Fibroblast of villous mesenchyme (primary cell): ENCODE measurements around the gene CAPN8. TPM values are rescaled to one million over a fixed set of nuclear protein-coding genes. Genes with fewer than 3 reads are reported as not detected.

Source experiments
- DNase-seq: peaks from one replicate; pipeline ENCODE4 v3.0.0-alpha.2; 2010; ENCODE audit warnings: low read depth
- H3K4me3 ChIP-seq: 2 replicates; pipeline ENCODE4 v1.5.1; 2011; ENCODE audit warnings: low read depth, mild to moderate bottlenecking, low read length
- total RNA-seq: library from RNA; depleted of rRNA; stranded (reverse); fragments of >200 nt; gene quantifications from 2 replicates; pipeline ENCODE4 v1.2.3, GENCODE V29; 2012
- TF ChIP-seq, protein P1 (sequence below): IDR thresholded peaks from 2 replicates; pipeline ENCODE4 v1.5.1; 2012; ENCODE audit warnings: low read depth, mild to moderate bottlenecking, low read length; ENCODE audit not compliant: insufficient read depth

CAPN8 gene
- total RNA-seq, 1 donor, result not detected

GRCh38 chr1:223645903-223646302 lies 19.6 kb downstream of the CAPN8 start:
- TF ChIP-seq, protein P1, sequence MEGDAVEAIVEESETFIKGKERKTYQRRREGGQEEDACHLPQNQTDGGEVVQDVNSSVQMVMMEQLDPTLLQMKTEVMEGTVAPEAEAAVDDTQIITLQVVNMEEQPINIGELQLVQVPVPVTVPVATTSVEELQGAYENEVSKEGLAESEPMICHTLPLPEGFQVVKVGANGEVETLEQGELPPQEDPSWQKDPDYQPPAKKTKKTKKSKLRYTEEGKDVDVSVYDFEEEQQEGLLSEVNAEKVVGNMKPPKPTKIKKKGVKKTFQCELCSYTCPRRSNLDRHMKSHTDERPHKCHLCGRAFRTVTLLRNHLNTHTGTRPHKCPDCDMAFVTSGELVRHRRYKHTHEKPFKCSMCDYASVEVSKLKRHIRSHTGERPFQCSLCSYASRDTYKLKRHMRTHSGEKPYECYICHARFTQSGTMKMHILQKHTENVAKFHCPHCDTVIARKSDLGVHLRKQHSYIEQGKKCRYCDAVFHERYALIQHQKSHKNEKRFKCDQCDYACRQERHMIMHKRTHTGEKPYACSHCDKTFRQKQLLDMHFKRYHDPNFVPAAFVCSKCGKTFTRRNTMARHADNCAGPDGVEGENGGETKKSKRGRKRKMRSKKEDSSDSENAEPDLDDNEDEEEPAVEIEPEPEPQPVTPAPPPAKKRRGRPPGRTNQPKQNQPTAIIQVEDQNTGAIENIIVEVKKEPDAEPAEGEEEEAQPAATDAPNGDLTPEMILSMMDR, result no peak
- DNase-seq, result no peak
- no peak overlapping the region for H3K4me3 ChIP-seq

DNA sequence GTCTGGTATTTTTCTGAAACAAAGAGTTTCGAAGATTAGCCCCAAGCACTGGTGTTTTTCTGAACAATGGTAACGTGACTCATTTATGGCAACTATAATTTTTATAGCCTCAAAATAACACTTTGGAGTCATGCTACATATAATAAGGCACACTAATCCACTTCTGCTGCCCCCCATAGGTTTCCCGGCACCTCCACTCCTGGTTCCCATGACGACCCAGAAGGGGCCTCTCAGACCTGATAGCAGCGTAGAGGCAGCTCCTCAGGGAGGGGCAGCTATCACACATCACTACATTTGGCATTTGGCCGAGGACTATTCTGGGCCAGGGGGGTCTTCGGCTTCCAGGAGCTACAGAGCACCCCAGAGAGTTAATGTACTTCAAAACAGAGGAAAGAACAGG lies 23.3 kb downstream of the CAPN8 start:
- DNase-seq, result no peak
- TF ChIP-seq, protein P1, result no peak
- no peak overlapping the region for H3K4me3 ChIP-seq

DNA sequence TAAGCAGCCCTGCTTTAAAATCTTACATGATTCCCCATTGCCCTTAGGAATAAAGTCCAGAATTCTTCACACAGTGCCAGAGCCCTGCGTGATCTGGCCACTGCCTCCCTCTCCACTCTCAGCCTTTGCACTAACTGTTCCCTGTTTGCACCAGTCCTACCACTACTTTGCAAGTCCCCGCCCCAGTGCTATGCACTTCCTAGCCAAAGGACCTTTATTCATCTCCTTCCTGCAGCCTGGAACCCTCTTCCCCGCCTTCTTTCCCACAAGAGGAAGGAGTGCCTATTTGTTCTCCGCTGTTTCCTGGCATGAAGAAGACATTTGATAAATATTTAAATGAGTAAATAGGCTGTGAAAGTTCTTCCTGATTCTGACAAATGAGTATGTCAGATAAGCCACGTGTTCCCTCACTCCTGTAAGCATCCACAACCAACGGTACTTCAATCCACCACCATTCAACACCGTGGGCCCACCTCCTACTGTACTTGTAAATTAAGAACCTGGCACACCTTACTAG lies 23.9 kb downstream of the CAPN8 start:
- H3K4me3 ChIP-seq, result no peak overlapping the region
- DNase-seq, result no peak
- TF ChIP-seq, protein P1, result no peak

DNA sequence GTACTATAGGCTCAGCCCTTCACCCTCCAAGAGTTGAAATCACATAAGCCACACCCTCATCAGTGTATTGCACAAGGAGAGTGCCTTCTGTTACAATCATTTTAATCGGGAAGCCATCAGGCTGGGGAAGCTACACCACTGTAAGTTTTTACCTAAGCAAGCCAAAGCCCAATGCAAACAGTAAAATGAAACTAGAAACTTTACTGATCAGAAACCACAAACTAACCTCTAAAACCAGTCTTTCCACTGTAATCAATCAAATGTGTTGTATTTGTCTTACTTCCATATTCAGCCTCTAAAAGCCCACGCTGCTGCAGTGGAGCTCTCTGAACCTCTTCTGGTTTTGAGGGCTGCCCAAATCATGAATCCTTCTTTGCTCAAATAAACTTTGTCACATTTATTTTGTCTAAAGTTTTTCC lies 26.2 kb downstream of the CAPN8 start:
- TF ChIP-seq, protein P1, result no peak
- DNase-seq, result no peak
- H3K4me3 ChIP-seq, result no peak overlapping the region

DNA sequence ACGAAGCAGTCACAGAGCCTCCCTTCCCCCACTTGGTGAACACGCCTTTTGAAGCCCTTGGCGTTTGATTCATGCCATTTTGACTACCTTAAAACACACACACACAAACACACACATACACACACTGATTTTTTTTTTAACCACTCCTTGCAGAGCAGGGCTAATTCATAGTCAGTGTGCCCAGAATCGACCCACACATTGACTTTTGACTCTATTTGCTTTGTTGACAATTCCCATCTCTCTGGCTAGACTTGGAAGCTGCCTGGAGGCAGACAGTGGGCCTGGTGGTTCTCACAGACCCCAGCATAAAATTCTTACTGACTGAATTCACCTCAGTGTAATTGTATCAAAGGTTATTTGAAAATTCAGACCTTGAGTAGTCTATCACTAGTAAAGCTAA lies 30.3 kb downstream of the CAPN8 start:
- TF ChIP-seq, protein P1, result no peak
- no peak overlapping the region for H3K4me3 ChIP-seq
- no peak for DNase-seq

DNA sequence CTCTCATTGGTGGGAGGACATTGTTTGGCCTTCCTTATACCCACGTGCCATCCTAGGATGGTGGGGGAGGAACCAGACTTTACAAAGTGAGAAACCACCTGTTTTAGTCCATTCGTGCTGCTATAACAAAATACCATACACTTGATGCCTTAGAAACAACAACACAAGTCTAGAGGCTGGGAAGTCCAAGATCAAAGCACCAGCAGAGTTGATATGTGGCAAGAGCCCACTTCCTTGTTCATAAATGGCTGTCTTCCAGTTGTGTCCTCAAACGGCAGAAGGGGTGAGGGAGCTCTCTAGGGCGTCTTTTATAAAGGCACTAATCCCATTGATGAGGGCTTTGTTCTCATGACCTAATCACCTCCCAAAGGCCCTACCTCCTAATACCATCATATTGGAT lies 31.1 kb downstream of the CAPN8 start:
- DNase-seq, result no peak
- TF ChIP-seq, protein P1, result no peak
- no peak overlapping the region for H3K4me3 ChIP-seq

DNA sequence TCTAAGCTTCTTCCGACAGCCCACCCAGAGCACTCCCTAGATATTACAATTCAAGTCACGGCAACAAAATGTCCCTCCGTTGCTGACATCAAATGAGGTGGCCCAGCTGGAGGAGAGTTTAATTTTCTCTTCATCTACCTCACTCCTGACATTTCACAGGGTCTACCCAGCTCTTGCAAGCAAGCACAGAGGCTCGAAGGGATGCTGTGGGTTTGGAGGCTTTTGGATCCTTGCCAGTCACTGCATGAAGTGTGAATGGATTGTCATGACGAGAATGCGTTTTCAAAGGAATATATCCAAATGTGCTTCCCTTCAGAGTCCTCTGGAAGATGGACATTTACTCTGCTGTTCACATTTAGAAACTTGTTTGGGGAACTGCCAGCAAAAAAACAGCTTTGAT lies 33.5 kb downstream of the CAPN8 start:
- DNase-seq, result no peak
- TF ChIP-seq, protein P1, result no peak
- H3K4me3 ChIP-seq, result no peak overlapping the region
